Stimulated activated CD4-positive, alpha-beta T cell treated with anti-CD3 and anti-CD28 coated beads, Interleukin-4, amount 100 ng/mL, for 4 hours (primary cell): Measurements from ENCODE around the gene AP2B1.
"Not testable (repeated sequence)": the region's sequence is repeated elsewhere in the genome, so short reads cannot be mapped to it uniquely, and the experiment has no call there.

ENCODE experiments used
- DNase-seq, 2 experiments: peaks; one replicate each; pipeline ENCODE4 v3.0.0-alpha.2; 2020

Gene AP2B1

DNA sequence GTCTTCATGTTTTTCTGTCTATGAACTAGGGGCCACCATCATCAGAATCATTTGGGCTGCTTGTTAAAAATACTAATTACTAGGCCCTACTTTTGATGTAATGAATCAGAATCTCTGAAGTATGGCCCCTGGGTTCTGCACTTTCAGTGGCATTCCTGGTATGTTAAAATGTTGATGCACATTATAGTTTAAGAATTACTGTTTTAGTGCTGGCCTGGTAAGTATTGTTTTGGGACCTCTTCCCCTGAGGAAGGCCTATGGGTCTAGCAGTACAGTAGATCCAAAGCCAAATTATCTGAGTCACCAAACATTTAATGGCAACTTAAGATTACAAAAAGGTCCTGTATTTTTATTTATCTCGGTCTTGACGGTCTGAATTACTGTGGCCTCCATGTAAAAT is 58.8 kb downstream of the AP2B1 start:
- no peak for DNase-seq

DNA sequence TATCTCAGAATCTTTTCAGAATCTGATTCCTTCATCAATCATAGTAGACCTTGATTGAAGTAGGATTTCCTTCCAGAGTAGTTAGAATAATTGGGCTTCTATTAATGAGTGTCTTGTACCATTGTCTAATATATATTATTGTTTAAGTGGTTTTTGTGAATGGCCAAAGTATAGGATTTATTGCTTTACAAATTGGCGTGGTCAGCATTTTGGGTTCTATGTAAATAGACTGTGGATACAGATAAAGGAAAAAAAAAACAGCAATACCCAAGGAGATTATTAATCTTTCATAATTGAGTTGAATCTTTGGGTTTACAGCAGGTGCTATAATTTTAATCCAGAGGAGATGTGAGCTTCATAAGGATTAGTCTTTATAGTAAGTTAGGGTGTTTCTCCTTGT is 64.3 kb downstream of the AP2B1 start:
- no peak for DNase-seq

DNA sequence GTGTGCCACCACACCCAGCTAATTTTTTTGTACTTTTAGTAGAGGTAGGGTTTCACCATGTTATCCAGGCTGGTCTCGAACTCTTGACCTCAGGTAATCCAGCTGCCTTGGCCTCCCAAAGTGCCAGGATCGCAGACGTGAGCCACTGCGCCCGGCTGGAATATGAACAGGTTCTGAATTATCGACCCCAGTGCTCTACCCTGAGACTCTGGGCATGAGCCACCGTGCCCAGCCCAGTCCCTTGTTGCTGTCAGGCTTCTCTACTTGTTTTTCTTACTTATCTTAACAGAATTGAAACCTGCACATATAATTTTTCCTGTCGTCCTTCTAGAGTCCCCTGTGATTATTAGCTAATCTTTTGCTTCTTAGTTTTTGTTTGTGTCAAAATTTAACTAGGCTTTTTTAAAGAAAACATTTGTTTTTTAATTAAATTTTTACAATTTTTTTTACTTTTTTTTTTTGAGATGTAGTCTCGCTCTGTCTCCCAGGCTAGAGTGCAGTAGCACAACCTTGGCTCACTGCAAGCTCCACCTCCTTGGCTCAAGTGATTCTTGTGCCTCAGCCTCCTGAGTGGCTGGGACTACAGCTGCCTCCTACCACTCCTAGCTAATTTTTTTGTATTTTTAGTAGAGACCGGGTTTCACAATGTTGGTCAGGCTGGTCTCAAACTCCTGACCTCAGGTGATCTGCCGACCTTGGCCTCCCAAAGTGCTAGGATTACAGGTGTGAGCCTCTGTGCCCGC is 66.7 kb downstream of the AP2B1 start:
- no peak for DNase-seq

DNA sequence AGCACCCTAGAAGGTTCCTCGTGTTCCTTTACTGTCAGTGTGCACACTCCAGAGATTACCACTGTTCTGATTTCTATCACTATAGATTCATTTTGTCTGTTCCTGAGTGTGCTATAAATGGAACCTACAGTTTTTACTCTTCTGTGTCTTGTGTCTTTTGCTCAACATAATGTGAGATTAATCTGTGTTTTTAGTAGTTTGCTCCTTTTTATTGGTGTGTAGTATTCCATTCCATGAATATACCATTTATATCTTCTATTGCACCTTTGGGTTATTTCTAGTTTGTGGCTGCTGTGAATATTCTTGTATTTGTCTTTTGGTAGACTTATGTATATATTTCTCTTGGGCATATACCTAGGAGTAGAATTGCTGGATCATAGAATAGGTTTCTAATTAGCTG is 68.2 kb downstream of the AP2B1 start:
- DNase-seq = no peak

DNA sequence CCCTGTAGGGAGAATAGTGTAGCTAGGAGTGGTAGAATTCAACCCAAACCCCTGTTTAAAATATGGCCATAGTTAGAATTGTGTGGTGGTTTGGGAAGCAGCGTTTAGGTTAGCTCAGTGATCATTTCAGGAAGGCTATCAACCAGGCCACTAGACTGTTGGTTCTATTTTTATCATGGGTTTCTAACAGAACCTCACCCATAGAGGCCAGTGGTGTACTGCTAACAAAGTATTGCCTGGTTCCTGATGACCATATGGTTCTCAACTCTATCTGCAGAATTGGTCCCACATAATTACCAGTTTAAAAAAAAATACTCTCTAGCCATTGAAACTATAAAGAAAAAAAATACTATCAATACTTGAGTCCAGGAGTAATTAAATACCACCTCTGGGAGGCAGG is 73.8 kb downstream of the AP2B1 start:
- no peak for DNase-seq

DNA sequence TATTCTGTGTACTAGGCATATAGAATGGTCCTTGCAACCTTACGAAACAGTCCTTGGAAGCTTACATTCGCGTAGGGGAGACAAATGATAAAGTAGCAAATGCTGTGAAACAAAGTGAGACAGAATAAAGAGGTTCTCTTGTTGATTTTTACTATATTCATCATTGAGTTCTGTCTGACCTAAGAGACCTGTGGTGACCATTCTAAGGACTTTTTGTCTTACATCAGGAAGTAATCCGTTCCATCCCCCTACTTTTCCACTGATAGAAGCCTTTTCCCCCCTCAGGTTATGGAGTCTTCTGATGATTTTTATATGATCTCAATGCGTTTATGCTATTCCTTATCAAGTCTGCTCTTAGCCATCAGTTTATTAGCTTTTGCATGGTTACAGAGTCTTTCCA is 77.6 kb downstream of the AP2B1 start:
- DNase-seq = no peak

DNA sequence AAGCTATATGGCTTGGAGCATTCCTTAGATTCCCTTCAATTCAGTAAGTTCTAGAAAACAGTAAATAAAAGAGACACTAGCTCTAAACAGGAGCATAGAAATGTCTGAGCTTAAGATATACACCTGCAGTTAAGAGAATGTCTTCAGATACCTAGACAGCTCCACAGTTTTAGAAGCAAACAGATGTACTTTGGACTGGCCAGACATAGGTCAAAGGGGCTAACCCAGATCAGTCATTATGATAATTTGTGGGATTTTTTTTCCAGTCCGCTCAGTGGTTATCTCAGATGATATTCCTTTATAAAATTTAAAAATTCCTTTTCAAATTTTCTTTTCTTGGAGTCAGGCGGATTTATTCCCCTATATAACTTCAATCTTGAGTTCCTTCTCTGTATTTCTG is 78.5 kb downstream of the AP2B1 start:
- DNase-seq = no peak

DNA sequence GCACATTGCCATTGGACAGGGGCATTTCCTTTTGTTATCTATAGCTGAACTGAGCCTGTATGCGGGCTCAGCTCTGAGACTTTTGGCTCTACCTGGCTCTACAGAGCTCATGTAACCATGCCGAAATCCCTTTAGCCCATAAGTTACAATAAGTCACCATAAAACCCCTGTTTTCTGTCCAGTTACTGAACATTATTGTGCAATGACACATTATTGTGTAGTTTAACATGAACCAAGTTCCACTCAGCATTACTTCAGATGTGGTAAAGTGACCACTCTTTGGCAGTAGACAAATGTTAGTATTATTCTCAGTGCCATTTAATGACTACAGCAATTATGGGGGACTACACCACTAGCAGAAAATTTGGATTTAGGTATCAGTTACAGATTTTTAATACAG is 78.9 kb downstream of the AP2B1 start:
- DNase-seq = no peak

DNA sequence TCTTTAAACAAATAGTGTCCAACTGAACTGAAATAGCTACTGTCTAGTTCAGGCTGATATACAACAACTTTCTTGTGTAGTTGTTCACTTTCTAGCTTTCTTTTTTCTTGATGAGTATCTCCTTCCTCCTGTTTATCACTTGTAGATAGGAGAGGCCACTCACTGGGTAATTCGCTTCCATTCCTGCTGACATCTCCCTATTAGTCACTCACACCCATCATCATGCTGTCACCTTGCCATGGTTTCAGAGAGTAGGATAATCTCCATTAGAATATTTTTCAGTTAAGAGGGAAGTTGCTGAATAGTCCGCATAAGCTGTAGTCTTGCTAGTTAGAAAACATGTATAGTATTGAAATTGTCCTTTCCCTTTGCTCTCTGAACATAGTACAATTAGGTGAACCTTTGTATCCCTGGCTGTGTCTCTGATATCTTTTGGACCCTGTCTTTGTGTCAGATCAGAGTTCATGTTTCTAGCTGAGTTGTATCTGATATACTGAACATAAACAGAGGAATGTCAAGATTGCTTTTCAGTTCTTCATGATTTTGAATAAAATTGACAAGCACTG is 79.9 kb downstream of the AP2B1 start:
- no peak for DNase-seq

DNA sequence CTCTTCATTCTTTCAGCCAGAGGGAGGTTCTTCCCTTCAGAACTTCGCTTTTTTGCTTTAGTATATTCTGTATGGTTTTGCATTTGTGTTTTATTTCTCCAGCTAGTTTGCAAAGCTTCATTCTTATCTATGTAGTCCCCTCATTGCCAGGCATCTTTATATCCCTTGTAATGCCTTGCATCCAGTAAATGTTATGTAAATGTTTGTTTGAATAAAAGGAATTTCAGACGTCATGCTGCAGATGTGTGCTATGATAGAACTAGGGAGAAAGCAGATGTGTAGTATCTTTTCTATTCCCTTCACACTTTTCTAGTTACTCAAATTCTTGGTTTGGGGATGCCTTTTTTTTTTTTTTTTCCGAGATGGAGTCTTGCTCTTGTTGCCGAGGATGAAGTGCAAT is 81.7 kb downstream of the AP2B1 start:
- DNase-seq = no peak

DNA sequence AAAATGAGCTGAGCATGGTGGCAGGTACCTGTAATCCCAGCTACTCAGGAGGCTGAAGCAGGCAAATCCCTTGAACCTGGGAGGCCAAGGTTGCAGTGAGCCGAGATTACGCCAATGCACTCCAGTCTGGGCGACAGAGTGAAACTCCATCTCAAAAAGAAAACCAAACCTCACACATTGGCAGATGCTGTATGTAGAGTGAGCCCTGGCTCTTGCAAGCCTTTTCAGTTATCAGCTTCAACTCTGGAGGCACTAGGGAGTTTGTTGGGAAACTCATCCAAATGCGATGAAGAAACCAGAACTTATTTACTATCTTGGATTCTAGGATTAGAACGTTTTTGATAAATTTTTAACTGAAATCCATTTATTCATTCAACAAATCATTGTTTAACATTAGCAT is 87.4 kb downstream of the AP2B1 start:
- no peak for DNase-seq

DNA sequence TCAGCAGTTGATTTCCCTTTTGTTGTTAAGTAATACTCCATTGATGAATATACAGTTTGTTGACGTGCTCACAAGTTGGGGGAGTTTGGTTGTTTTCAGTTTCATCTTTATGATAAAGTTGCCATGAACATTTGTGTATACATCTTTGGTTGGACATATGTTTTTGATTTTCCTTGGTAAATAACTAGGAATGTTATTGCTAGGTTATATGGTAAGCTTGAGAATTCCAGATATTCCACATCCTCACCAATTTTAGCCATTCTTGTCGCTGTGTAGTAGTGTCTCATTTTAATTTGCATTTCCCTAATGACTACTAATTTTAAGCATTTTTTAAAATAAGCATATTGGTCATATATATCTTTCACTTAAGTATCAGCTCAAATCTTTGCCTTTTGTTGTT is 89.3 kb downstream of the AP2B1 start:
- no peak for DNase-seq

DNA sequence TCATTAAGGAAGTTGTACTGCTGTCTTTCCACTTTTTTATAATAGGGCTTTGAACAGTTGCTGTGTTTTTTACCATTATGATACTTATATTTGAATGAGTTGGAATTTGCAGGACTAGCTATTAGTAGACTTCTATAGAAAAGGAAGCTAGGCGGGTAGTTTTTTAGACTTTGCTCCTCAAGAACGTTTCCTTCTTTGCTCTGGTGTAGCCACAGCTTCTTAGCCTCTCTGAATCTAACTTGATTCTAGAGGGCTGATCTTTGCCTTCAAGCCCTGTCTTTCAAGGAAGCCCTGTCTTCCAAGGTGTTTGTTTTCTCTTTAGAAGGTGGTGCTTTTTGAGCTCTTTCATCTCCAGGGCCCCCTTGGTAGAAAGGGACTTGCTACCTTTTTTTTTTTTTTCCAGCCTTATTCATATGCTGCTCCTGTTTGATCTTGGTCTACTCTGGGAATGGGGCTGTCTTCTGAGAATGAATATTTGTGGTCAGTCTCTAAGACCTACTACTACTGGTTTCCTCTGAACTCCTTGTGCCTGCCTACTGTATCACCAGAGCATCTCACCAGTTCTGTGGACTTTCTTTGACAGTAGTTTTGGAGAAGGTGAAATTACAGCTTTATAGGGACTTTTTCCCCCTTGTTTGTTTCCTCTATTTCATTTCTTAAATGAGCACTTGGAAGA is 92.0 kb downstream of the AP2B1 start:
- DNase-seq = no peak

DNA sequence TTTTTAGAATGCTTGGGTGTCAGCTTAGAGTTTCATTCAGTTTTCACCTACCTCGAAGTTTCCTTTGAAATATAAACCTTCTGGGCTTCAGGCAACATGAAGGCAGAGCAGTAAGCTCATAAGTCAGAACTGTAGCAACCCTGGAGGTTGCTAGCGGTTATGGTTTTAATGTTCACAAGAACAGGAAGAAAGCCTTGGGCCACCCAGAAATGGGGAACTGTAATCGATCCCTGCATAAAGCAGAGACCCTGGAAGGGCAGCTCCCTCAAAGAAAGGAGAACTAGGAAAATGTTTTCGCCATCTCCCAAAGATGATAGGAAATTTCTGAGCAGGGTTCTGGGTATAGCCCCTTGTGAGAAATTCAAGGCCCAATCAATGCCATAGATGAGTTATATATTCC is 96.5 kb downstream of the AP2B1 start:
- DNase-seq = no peak

DNA sequence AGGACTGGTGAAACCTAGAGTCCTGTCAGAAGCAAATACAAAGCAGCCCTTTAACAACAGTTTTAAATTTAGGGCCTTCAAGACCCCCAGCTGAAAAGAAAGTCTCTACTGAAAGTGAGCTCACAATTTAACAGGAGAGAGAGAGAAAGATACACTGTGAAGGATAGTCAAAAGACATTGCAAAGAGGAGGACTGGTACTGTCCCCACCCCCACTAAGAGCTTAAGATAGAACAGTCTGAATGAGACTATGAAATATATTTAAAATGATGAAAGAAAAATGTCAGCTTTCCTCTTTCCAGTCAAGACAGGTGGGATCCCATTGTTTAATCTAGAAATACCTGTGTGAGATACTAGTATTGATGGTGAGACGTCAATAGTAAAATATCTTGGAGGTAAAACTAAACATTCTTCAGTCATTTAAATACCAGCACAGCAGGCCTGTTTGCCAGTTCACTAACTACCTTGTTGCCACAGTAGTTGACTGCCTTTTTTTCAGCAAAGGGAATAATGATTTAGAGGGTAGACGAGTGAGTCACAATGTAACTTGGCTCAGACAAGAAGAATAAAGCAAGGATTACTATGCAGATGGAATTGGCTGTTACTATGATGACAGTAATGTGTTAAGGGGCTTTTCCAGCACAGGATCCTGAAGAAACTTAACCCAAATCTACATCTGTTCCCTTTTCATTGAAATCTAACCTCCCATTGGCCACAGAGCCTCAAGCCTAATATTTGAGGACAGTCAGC is 97.1 kb downstream of the AP2B1 start:
- DNase-seq = no peak

DNA sequence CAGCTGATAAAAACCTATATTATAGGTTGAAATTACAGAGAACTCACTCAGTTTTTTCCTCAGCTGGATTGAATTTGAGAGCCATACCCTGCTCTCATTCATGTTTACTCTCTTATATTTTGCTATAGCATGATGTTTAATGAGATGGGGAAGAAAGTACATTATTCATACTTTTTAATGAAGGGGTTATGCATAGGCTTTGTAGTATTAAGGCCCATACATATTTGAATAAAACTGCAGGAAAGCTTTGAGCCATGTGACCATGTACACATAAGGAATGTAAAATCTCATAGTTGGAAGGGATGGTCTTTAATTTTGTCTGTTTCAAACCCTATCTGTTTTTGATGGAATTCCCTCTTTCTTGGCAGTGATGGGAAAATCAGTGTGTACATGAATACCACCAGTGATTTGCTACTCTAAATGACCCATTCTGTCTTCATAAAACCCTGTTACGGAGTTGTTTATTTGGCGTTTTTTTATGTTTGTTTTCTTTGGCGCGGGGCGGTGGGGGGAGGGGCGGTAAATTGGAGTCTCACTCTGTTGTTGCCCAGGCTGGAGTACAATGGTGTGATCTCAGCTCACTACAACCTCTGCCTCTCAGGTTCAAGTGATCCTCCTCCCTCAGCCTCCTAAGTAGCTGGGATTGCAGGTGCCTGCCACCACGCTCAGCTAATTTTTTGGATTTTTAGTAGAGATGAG is 105.5 kb downstream of the AP2B1 start:
- no peak for DNase-seq

DNA sequence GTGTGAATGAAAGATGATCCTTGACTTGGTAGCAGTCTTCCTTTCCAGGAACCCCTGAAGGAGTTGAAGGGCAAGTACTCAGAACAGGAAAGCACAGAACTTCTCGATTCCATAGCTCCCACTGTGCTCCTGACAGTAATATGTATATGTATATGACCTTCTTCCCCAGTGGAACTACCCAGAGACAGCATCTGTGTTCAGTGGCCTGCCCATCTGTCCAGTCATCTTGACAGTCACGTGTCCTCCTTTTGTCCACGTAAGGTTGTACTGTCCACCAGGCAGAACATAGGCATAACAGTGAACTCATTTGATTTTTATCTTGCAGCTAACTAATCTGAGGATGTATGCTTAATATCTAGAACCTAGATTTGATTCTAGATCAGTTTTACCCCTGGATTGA is 106.5 kb downstream of the AP2B1 start:
- DNase-seq = no peak

DNA sequence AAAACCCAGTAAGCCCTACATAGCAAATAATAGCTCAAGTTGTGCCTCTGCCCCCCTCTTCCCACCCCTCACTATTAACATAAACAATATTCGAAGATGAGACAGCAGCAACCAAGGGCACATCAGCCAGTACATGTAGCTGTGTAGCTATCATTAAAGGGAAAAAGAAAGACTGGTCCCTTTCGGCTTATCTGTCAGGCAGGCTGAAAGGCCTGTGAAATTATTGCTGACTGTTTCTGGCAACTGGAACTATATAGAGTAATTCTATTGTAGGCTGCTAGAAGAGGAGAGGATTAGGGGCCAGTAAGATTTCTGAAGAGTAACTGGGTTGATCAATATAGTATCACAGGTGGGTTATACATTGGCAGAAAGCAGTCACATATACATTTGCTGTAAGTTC is 107.8 kb downstream of the AP2B1 start:
- no peak for DNase-seq

DNA sequence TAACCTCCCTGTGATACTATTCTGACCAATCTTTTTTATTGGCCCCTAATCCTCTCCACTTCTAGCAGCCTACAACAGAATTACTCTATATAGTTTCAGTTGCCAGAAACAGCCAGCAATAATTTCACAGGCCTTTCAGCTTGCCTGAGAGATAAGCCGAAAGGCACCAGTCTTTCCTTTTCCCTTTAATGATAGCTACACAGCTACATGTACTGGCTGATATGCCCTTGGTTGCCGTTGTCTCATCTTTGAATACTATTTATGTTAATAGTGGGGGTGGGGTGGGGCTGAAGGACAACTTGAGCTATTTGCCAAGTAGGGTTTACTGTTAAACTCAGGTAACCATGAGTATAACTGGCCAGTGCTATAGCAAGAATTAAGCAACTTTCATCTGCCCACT is 108.5 kb downstream of the AP2B1 start:
- DNase-seq = no peak

DNA sequence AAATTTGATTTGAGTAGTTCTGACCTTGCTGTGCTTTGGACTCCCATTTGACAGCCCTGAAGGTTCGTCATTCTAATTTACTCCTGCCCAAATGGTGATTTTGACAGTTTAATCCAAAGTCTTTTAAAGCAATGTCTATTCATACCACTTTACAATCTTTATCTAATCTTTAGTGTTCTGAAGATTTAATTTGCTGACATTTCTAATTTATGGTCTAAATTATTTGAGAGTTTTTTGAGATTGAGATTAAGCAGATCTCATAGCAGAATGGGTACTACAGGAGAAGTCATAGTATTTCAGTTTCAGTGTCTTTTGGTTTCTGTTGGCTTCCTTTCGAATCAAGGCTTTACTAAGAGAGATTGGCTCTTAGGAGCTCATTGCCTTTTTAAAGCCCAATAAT is 111.7 kb downstream of the AP2B1 start:
- DNase-seq = no peak

DNA sequence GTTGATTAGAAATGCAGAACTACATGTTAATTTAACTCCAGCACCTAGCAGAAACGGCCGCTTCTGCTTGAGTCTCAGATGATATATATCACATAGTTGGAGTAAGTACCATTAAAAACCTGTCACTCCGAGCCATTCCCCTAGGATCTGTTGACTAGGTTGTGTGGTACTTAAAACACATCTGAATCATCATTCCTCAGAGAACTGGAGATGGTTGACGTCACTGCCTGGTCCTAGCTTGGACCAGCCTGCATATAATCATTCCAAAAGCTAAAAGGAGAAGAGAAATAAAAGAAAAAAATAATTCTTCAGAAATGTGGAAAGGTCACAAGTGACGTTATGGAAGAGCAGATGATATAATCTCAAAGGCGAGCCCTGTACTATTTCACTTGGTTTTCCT is 113.0 kb downstream of the AP2B1 start:
- no peak for DNase-seq

DNA sequence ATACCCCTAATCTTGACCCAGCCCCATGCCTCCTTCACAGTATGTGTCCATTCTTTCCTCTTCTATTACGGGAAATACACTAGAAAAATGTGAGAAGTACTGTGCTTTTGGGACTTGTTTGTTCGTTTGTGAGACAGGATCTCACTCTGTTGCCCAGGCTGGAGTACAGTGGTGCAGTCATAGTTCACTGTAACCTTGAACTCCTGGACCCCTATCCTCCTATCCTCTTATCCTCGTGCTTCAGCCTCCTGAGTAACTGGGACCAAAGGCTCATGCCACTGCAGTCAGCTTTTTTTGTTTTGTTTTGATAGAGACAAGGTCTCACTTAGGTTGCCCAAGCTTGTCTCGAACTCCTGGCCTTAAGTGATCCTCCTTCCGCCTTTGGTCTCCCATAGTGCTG is 114.4 kb downstream of the AP2B1 start:
- no peak for DNase-seq

DNA sequence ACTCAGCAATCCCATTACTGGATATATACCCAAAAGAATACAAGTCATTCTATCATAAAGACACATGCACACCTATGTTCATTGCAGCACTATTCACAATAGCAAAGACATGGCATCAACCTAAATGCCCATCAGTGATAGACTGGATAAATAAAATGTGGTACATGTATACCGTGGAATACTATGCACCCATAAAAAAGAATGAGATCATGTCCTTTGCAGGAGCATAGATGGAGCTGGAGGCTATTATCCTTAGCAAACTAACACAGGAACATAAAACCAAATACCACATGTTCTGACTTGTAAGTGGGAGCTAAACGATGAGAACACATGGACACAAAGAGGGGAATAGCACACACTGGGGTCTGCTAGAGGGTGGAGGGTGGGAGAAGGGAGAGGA is 116.2 kb downstream of the AP2B1 start:
- not testable (repeated sequence) for DNase-seq
